GM12873 (cell line): ENCODE measurements around the gene EIF2S3B.

Experiments used
- TF ChIP-seq, protein P1 (sequence below): IDR thresholded peaks from 2 replicates; pipeline ENCODE4 v1.5.1; 2012; ENCODE audit warnings: low read depth, mild to moderate bottlenecking, moderate library complexity, low read length, control low read depth; ENCODE audit not compliant: insufficient read depth; ENCODE audit errors: missing control alignments

Gene EIF2S3B

DNA sequence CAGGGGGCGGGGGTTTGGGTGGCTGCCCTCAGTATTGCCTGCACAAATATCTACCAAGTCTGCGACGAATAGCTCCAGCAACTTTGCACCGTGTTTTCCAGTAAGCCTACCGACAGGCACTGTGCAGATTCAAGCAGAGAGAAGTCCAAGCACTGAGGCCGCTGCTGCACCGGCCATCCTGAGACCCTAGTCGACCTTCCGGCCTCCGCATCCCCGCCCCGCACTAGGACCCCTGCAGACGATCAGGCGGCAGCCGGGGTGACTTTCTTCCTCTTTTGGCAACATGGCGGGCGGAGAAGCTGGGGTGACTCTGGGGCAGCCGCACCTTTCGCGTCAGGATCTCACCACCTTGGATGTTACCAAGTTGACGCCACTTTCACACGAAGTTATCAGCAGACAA is at the start of gene EIF2S3B:
TSS of gene EIF2S3B (plus strand) at position 271 of the 400 bp plus-strand sequence. CDS start at position 284, 13 bp downstream.
- TF ChIP-seq, protein P1, sequence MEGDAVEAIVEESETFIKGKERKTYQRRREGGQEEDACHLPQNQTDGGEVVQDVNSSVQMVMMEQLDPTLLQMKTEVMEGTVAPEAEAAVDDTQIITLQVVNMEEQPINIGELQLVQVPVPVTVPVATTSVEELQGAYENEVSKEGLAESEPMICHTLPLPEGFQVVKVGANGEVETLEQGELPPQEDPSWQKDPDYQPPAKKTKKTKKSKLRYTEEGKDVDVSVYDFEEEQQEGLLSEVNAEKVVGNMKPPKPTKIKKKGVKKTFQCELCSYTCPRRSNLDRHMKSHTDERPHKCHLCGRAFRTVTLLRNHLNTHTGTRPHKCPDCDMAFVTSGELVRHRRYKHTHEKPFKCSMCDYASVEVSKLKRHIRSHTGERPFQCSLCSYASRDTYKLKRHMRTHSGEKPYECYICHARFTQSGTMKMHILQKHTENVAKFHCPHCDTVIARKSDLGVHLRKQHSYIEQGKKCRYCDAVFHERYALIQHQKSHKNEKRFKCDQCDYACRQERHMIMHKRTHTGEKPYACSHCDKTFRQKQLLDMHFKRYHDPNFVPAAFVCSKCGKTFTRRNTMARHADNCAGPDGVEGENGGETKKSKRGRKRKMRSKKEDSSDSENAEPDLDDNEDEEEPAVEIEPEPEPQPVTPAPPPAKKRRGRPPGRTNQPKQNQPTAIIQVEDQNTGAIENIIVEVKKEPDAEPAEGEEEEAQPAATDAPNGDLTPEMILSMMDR = no peak

DNA sequence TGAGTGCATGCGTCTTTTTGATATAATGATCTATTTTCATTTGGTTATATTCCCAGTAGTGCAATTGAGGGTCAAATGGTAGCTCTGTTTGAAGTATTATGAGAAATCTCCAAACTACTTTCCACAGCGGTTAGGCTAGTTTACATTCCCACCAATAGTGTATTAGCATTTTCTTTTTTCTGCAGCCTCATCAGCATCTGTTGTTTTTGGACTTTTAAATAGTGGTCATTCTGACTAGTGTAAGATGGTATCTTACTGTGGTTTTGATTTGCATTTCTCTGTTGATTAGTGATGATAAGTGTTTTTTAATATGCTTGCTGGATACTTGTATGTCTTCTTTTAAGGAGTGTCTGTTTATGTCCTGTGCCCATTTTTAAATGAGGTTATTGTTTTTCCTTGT is 48.8 kb upstream of the EIF2S3B start:
- TF ChIP-seq, protein P1 = no peak

GRCh38 chr12:10457760-10458159 is 47.9 kb upstream of the EIF2S3B start:
- TF ChIP-seq, protein P1 = no peak

DNA sequence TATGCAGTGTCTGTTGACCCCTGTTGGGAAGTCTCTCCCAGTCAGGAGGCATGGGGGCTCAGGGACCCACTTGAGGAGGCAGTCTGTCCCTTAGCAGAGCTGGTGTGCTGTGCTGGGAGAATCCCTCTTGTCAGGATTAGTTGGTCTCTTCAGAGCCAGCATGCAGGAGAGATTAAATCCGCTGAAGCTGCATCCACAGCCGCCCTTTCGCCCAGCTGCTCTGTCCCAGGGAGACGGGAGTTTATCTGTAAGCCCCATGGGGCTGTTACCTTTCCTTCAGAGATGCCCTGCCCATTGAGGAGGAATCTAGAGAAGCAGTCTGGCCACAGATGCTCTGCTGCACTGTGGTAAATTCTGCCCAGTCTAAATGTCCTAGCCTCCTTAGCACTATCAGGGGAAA is 39.4 kb upstream of the EIF2S3B start:
- TF ChIP-seq, protein P1 = no peak

- TF ChIP-seq, protein P1 = no peak
Measured at GRCh38 chr12:10469701-10470100, 36.0 kb upstream of the EIF2S3B start.

- TF ChIP-seq, protein P1 = no peak
Measured at GRCh38 chr12:10491766-10492165, 13.9 kb upstream of the EIF2S3B start.

DNA sequence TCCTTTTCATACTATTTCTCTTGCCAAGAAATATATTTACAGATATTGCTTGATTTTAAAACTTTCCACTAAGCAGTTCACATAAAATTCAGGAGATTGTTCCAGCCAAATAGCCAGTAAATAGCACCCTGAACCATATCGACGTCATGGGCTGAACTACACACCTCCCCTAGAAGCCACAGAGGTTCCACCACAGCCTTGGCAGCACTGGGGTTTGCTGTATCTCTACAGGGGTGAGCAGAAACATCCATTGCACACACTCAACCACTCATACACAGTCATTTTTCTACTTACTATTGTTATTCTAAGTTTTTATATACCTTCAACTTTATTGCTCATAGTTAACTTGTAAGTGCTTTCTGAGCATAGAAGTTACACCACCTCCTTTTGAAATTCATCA is 8.1 kb upstream of the EIF2S3B start:
- TF ChIP-seq, protein P1 = no peak

DNA sequence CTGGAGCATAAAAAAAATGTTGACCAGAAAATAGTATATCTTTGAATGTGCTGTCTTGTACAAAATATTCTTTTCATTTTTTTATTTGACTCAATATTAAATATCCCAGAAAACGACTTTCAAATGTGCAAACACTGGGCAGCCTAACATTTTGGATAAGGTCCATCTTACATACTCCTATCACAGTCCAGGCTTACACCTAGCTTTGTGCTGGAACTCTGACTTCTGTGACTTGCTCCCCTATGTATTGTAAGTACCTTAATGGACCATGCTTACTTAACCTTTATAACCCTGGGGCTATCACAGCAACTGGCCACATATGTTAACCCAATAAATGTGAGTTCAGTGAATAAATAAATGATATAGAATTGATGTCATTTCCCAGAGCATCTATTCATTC is 7.6 kb upstream of the EIF2S3B start:
- TF ChIP-seq, protein P1 = no peak
